Karpas-422 (cell line): ENCODE results near the gene SORCS2. TPM values are rescaled to one million over a fixed set of nuclear protein-coding genes. Genes with fewer than 3 reads are reported as not detected.
A peak's percentile ranks its signal among the peaks of the same experiment; 100 is the strongest.

Experiments used
- DNase-seq: peaks from one replicate; pipeline ENCODE4 v3.0.0-alpha.2; 2015
- H2AFZ ChIP-seq: fragments of 200-600 bp; sonication (generic); 2 replicates; pipeline ENCODE4 v1.6.1; 2014; ENCODE audit warnings: antibody characterized with exemption, low read length, mixed read lengths
- H3K27ac ChIP-seq: fragments of 200-600 bp; sonication (generic); 2 replicates; pipeline ENCODE4 v1.5.1; 2014; ENCODE audit warnings: mild to moderate bottlenecking, low read length, moderate library complexity
- H3K27me3 ChIP-seq: fragments of 200-600 bp; sonication (generic); 2 replicates; pipeline ENCODE4 v1.6.1; 2014; ENCODE audit warnings: low read length, mixed read lengths
- H3K36me3 ChIP-seq: fragments of 200-600 bp; sonication (generic); 2 replicates; pipeline ENCODE4 v1.6.1; 2014; ENCODE audit warnings: low read length, mixed read lengths; ENCODE audit not compliant: insufficient read depth
- H3K4me1 ChIP-seq: fragments of 200-600 bp; sonication (generic); 2 replicates; pipeline ENCODE4 v1.6.1; 2014; ENCODE audit warnings: mild to moderate bottlenecking, low read length, mixed read lengths
- H3K4me2 ChIP-seq: fragments of 200-600 bp; sonication (generic); 2 replicates; pipeline ENCODE4 v1.6.1; 2014; ENCODE audit warnings: low read length, low read depth, mild to moderate bottlenecking; ENCODE audit not compliant: poor library complexity, severe bottlenecking
- H3K4me3 ChIP-seq: fragments of 200-600 bp; sonication (generic); 2 replicates; pipeline ENCODE4 v1.5.1; 2014; ENCODE audit warnings: mild to moderate bottlenecking, antibody characterized with exemption, low read length, mixed read lengths
- H3K79me2 ChIP-seq: fragments of 200-600 bp; sonication (generic); 2 replicates; pipeline ENCODE4 v1.6.1; 2014; ENCODE audit warnings: mild to moderate bottlenecking, low read length, mixed read lengths
- H3K9ac ChIP-seq: fragments of 200-600 bp; sonication (generic); 2 replicates; pipeline ENCODE4 v1.6.0; 2014; ENCODE audit warnings: low read length
- H3K9me2 ChIP-seq: fragments of 200-600 bp; sonication (generic), shearing (Covaris generic); replicated peaks from 2 replicates; pipeline ENCODE4 v1.6.0; 2014; ENCODE audit warnings: mild to moderate bottlenecking, low read length, moderate library complexity; ENCODE audit not compliant: insufficient read depth
- H3K9me3 ChIP-seq: fragments of 300-700, 200-600 bp; sonication (generic); 2 replicates; pipeline ENCODE4 v1.6.1; 2014; ENCODE audit warnings: low read length, mixed read lengths
- H4K20me1 ChIP-seq: fragments of 200-600 bp; sonication (generic); 2 replicates; pipeline ENCODE4 v1.6.1; 2014; ENCODE audit warnings: mild to moderate bottlenecking, antibody characterized with exemption, low read length, low read depth; ENCODE audit not compliant: insufficient read depth
- total RNA-seq: library from RNA; depleted of rRNA; stranded (reverse); fragments of >200 nt; shearing (Covaris generic); gene quantifications from 2 replicates; pipeline ENCODE4 v1.2.3, GENCODE V29; 2014; ENCODE audit warnings: low replicate concordance

SORCS2 gene
- total RNA-seq, 1 experiment from 2014 or later: not detected

GRCh38 chr4:7536876-7537275 is 344.5 kb downstream of the SORCS2 start:
- Histone ChIP-seq H3K4me2 (no peak overlapping the region), H3K36me3 (no peaks in the 10 kb centered on the region), H3K9ac (no peak overlapping the region), H3K27me3 (no peaks in the 10 kb centered on the region; the same call in 1 of the 2 replicates), H3K9me3 (no peaks in the 10 kb centered on the region; the same call in 1 of the 2 replicates), H3K27ac (no peak overlapping the region), H3K79me2 (no peaks in the 10 kb centered on the region), H3K9me2 (no peaks in the 10 kb centered on the region), H3K4me1 (no peaks in the 10 kb centered on the region), H4K20me1 (no peaks in the 10 kb centered on the region), H3K4me3 (no peak overlapping the region), H2AFZ (no peak overlapping the region)
- no peak for DNase-seq

GRCh38 chr4:7537853-7538400 is 345.6 kb downstream of the SORCS2 start:
- Histone ChIP-seq H3K9me2 (no peaks in the 10 kb centered on the region), H3K27ac (no peak overlapping the region), H3K36me3 (no peaks in the 10 kb centered on the region), H4K20me1 (no peaks in the 10 kb centered on the region), H3K9ac (no peak overlapping the region), H3K27me3 (no peaks in the 10 kb centered on the region; the same call in 1 of the 2 replicates), H2AFZ (no peak overlapping the region), H3K79me2 (no peaks in the 10 kb centered on the region), H3K4me1 (no peaks in the 10 kb centered on the region), H3K4me2 (no peak overlapping the region), H3K4me3 (no peak overlapping the region), H3K9me3 (no peaks in the 10 kb centered on the region; the same call in 1 of the 2 replicates)
- no peak for DNase-seq

- Histone ChIP-seq H4K20me1 (no peaks in the 10 kb centered on the region), H3K4me3 (no peak overlapping the region), H3K27ac (no peak overlapping the region), H3K36me3 (no peaks in the 10 kb centered on the region), H3K4me2 (no peak overlapping the region), H2AFZ (no peak overlapping the region), H3K9ac (no peak overlapping the region), H3K27me3 (no peaks in the 10 kb centered on the region; the same call in 1 of the 2 replicates), H3K79me2 (no peaks in the 10 kb centered on the region), H3K9me3 (no peaks in the 10 kb centered on the region; the same call in 1 of the 2 replicates), H3K4me1 (no peaks in the 10 kb centered on the region), H3K9me2 (no peaks in the 10 kb centered on the region)
- no peak for DNase-seq
Measured at GRCh38 chr4:7538518-7538917, 346.2 kb downstream of the SORCS2 start.

DNA sequence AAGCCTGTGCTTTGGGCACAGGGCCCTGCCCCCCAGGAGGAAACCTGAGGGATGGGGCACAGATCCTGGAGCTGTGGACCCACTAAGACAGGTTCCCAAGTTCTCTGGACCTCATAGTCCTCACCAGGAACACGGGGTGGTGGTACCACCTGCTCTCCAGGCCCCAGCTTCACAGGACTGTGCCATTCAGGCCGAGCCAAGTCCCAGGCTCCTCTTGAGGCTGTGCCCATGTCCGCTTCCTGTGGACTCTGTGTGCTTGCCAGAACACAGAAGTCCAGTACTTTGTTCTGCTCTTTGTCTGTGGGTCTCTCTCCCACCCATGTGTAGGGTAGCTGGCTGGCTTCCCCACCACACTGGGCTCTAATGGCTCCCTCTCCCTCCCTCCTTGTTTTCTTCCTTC is 346.8 kb downstream of the SORCS2 start:
- no peaks in the 10 kb centered on the region for H3K9me2 ChIP-seq
- no peak overlapping the region for H3K27ac ChIP-seq
- DNase-seq: no peak
- H4K20me1 ChIP-seq: no peaks in the 10 kb centered on the region
- H3K79me2 ChIP-seq: no peaks in the 10 kb centered on the region
- no peak overlapping the region for H2AFZ ChIP-seq
- no peak overlapping the region for H3K4me2 ChIP-seq
- no peaks in the 10 kb centered on the region for H3K4me1 ChIP-seq
- H3K9ac ChIP-seq: no peak overlapping the region
- H3K36me3 ChIP-seq: no peaks in the 10 kb centered on the region
- no peak overlapping the region for H3K4me3 ChIP-seq
- H3K27me3 ChIP-seq: no peaks in the 10 kb centered on the region; the same call in 1 of the 2 replicates
- H3K9me3 ChIP-seq: no peaks in the 10 kb centered on the region; the same call in 1 of the 2 replicates

GRCh38 chr4:7539659-7540058 is 347.3 kb downstream of the SORCS2 start:
- no peak overlapping the region for H3K4me3 ChIP-seq
- H3K9me3 ChIP-seq: no peaks in the 10 kb centered on the region; the same call in 1 of the 2 replicates
- no peak overlapping the region for H3K27ac ChIP-seq
- peak; percentile 87 for DNase-seq
- H4K20me1 ChIP-seq: no peaks in the 10 kb centered on the region
- no peak overlapping the region for H3K9ac ChIP-seq
- no peak overlapping the region for H3K4me2 ChIP-seq
- H3K36me3 ChIP-seq: no peaks in the 10 kb centered on the region
- H3K9me2 ChIP-seq: no peaks in the 10 kb centered on the region
- H3K27me3 ChIP-seq: no peaks in the 10 kb centered on the region; the same call in 1 of the 2 replicates
- H3K79me2 ChIP-seq: no peaks in the 10 kb centered on the region
- no peaks in the 10 kb centered on the region for H3K4me1 ChIP-seq
- no peak overlapping the region for H2AFZ ChIP-seq

DNA sequence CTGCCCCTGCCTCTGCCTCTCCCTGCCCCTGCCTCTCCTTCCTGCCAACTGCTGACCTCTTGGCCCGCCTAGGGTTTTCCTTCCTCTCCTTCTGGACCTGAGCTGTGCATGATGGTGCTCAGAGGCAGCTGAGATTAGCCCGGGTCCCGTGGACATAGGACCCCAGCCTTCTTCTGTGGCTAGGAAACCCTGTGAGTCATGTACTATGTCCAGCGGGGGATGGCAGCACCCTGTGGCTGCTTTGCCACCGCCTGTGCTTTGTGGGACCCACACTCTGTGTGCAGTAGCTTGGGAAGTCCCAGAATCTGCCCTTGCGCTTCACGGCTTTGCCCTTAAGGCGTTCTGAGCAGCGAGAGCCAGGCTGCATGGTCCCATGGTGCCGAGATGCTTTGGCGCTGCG is 347.9 kb downstream of the SORCS2 start:
- Histone ChIP-seq H3K9me3 (no peaks in the 10 kb centered on the region; the same call in 1 of the 2 replicates), H3K9ac (no peak overlapping the region), H3K4me1 (no peaks in the 10 kb centered on the region), H4K20me1 (no peaks in the 10 kb centered on the region), H3K36me3 (no peaks in the 10 kb centered on the region), H2AFZ (no peak overlapping the region), H3K4me2 (no peak overlapping the region), H3K4me3 (no peak overlapping the region), H3K9me2 (no peaks in the 10 kb centered on the region), H3K27ac (no peak overlapping the region), H3K27me3 (no peaks in the 10 kb centered on the region), H3K79me2 (no peaks in the 10 kb centered on the region)
- peak; percentile 11 for DNase-seq

DNA sequence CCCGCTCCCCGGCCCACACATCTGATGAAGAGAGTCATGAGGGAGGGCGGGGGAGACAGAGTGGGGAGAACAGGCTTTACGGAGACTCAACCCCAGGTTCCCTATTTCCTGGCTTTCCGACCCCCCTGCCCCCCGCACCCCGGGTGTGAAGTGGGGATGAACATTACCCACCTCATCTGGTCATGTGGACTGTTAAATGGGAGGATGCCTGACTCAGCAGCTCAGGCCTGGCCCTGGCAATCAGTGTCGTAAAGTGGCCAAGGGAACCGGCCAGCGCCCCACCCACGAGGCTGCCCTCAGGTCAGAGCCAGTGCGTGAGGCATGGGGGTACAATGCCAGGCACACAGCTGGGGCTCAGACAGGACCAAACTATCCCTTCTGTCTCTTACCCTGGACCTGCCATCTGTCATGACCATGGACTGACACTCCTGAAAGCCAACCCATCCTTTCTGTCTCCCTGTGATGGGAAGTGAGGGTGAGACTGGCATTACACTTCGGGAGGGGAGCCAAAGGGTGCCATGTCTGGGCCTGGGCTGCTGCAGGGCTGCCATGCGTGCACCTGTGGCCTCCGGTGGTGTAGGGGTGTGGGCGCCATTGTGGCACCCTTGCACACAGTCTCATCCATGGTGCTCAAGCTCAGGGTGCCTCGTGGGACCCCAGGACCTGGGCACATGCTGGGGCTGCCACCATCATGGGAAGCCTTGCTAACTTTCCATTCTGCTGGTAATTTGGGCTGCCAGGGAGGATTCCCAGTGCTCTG is 348.5 kb downstream of the SORCS2 start:
- Histone ChIP-seq H3K36me3 (no peaks in the 10 kb centered on the region), H3K9me2 (no peaks in the 10 kb centered on the region), H4K20me1 (no peaks in the 10 kb centered on the region), H3K9ac (no peak overlapping the region), H3K27ac (no peak overlapping the region), H2AFZ (no peak overlapping the region), H3K4me3 (no peak overlapping the region), H3K9me3 (no peaks in the 10 kb centered on the region; the same call in 1 of the 2 replicates), H3K4me2 (no peak overlapping the region), H3K4me1 (no peaks in the 10 kb centered on the region), H3K27me3 (no peaks in the 10 kb centered on the region), H3K79me2 (no peaks in the 10 kb centered on the region)
- peak; percentile 4 for DNase-seq

- no peak for DNase-seq
- H3K4me2 ChIP-seq: no peak overlapping the region
- no peak overlapping the region for H2AFZ ChIP-seq
Measured at GRCh38 chr4:7541414-7541810, 349.1 kb downstream of the SORCS2 start.

More at GRCh38 chr4:7541414-7541810, 349.1 kb downstream of the SORCS2 start:
- H3K79me2 ChIP-seq: no peaks in the 10 kb centered on the region
- no peak overlapping the region for H3K9ac ChIP-seq
- H3K36me3 ChIP-seq: no peaks in the 10 kb centered on the region
- no peak overlapping the region for H3K4me3 ChIP-seq
- H3K9me3 ChIP-seq: no peaks in the 10 kb centered on the region; the same call in 1 of the 2 replicates
- H4K20me1 ChIP-seq: no peaks in the 10 kb centered on the region
- H3K4me1 ChIP-seq: no peaks in the 10 kb centered on the region
- no peaks in the 10 kb centered on the region for H3K9me2 ChIP-seq
- no peak overlapping the region for H3K27ac ChIP-seq
- no peaks in the 10 kb centered on the region for H3K27me3 ChIP-seq
